H54 (cell line): ENCODE results near the gene KCNH4.
A peak's percentile ranks its signal among the peaks of the same experiment; 100 is the strongest.

ENCODE experiments used
- DNase-seq: peaks from one replicate; pipeline ENCODE4 v3.0.0; 2011; ENCODE audit warnings: low spot score, mixed read lengths; ENCODE audit not compliant: insufficient read length
- FAIRE-seq: peaks from 3 replicates; lab custom pipeline; 2011; peaks lifted over from hg19 to GRCh38; lab: Jason Lieb, UNC
- POLR2A ChIP-seq: IDR thresholded peaks from 2 replicates; pipeline ENCODE4 v1.6.1; 2011; ENCODE audit warnings: low read depth, mild to moderate bottlenecking, low read length

The KCNH4 gene

DNA sequence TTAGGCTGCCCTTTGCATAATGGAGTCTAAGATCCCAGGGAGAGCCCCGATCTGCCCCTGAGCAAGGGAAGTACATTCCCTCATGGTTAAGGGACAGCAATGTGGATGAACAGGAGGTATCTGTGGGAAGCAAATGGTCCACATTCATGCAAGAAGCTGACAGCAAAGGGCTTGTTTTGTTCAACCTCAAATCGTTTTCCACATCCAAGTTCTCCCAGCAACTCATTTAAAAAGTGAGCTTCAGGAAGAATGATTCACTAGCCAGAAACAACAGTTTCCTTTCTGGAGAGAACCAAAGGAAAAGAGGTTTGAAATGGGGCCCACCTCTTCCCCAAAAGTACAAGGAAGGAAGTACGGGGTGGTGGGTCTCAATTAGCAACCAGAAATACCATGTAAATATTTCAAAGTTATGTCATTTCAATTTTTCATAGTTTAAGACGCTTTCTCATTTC is 48.9 kb downstream of the KCNH4 start:
- no peak for TF ChIP-seq POLR2A
- no peak for DNase-seq
- FAIRE-seq = no peak

DNA sequence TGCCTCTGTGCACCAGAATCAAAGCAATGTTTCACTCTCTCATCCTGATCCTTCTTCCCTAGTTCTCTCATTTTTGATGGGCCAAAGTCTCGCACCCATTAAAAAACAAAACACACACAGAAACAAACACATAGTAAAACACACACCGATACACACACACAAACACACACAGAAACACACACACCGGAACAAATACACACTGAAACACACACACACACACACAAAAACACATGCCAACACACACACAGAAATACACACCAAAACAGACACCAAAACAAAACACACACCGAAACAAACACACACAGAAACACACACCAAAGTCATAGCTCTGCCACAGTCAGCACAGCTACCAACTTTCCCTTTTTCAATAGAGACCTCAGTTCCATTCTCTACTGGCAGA is 49.7 kb downstream of the KCNH4 start:
- FAIRE-seq (no peak), DNase-seq (no peak)
- no peak for TF ChIP-seq POLR2A

GRCh38 chr17:42130310-42130936 is 50.5 kb downstream of the KCNH4 start:
- no peak for TF ChIP-seq POLR2A
- FAIRE-seq (no peak), DNase-seq (no peak)

- no peak for TF ChIP-seq POLR2A
- no peak for FAIRE-seq
- DNase-seq = no peak
These were observed 51.7 kb downstream of the KCNH4 start for GRCh38 chr17:42129109-42129837.

DNA sequence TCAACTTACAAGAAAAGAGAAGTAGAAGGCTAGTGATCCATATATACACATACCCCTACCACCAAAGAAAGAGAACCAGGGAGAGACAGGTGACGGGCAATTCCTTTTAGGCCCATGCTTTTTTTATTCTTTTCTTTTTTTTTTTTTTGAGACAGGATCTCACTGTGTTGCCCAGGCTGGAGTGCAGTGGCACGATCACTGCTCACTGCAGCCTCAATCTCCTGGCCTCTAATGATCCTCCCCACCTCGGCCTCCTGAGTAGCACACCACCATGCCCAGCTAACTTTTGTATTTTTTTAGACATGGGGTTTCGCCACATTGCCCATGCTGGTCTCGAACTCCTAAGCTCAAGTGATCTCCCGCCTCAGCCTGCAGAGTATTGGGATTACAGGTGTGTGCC is 53.5 kb downstream of the KCNH4 start:
- FAIRE-seq = no peak
- no peak for DNase-seq
- no peak for TF ChIP-seq POLR2A

DNA sequence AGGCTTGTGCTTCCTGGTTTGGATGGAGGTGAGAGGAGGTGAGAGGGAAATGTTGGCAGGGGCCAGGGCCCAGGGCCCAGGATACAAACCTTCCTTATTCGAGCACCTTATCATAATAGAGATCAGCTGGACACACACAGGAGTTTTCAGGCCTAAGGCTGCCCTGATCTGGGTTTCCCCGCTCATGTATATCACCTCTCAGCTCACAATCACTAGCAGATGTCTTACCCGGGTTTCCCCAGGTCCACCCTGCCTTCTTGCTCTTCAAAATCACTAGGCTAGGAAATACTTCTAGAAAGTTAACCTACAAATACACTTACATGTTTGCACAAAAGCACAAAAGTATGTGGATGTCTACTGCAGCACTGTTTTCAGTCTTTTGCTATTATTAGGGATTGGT is 54.1 kb downstream of the KCNH4 start:
- no peak for FAIRE-seq
- no peak for DNase-seq
- no peak for TF ChIP-seq POLR2A

DNA sequence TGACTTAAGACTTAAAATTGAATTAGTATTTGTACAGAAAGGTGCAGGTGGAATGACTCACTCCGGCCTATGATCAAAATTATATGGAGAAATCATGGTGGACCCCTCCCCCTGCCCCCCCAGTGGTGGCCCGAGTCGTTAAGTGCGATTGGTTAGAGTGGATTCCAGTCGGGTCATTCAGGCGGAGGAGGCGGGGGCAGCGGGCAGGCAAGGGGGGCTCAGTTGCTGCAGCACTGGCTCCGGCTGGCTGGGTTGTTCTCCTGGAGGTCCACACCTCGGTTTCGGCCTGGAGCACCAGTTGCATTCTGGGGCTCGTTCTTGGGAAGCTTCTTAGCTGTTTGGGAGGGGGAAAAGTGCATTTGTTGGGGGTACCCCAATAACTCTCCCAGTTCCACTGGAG is 55.4 kb downstream of the KCNH4 start:
- FAIRE-seq (no peak), DNase-seq (no peak)
- TF ChIP-seq POLR2A = no peak

GRCh38 chr17:42124256-42124655 is 56.7 kb downstream of the KCNH4 start:
- no peak for DNase-seq
- FAIRE-seq = no peak
- TF ChIP-seq POLR2A = no peak

- no peak for TF ChIP-seq POLR2A
- DNase-seq = no peak
- FAIRE-seq = no peak
These were observed 58.3 kb downstream of the KCNH4 start, which contains the start of gene HSPB9 for GRCh38 chr17:42122371-42123303. Gene HSPB9, plus strand, starts transcription at chr17:42122804. Its CDS starts 47 bp downstream, at chr17:42122851.

- peak; percentile 89 for TF ChIP-seq POLR2A
- DNase-seq (peak; percentile 95), FAIRE-seq (no peak)
These were observed 59.9 kb downstream of the KCNH4 start, which contains the start of gene KAT2A for GRCh38 chr17:42120770-42121769. Gene KAT2A, minus strand, starts transcription at chr17:42121367. Its CDS starts 63 bp downstream, at chr17:42121304.

DNA sequence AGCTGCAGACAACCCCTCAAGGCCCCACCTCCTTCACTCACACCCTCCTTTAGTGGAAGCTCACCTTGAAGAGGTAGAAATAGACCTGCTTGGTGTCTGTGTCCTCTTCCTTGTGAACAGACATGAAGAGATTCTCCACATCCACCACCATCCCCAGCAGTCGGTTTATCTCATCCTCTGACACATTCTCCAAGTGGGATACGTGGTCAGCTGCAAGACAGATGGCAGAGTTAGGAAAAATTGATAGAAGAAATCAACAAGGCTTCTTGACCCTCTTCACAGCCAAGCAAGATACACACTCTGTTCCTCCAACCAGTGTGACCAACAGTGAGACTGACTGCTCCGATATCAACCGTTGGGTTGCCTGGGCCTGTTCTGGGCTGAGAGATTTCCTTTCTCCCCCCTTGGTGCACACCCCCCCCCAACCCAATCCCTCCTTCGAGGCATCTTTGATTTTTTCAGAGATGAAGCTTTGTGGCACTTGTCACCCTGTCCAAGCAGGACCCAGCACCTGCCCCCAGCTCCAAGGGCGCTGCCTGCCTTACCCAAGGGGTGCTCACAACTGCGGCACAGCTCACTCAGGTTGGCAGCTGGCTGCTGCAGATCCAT is 60.7 kb downstream of the KCNH4 start:
- no peak for DNase-seq
- FAIRE-seq = no peak
- TF ChIP-seq POLR2A = no peak

- FAIRE-seq (no peak), DNase-seq (no peak)
- no peak for TF ChIP-seq POLR2A
These were observed 61.6 kb downstream of the KCNH4 start for GRCh38 chr17:42119301-42119700.
